HG03064 (cell line): ENCODE data around the gene CDC42BPB.

Experiments used
- ATAC-seq: cut with Tn5 transposase; IDR thresholded peaks from one replicate; pipeline ENCODE4 v1.9.1; 2021; ENCODE audit warnings: low read depth; ENCODE audit not compliant: unreplicated experiment

Gene CDC42BPB

DNA sequence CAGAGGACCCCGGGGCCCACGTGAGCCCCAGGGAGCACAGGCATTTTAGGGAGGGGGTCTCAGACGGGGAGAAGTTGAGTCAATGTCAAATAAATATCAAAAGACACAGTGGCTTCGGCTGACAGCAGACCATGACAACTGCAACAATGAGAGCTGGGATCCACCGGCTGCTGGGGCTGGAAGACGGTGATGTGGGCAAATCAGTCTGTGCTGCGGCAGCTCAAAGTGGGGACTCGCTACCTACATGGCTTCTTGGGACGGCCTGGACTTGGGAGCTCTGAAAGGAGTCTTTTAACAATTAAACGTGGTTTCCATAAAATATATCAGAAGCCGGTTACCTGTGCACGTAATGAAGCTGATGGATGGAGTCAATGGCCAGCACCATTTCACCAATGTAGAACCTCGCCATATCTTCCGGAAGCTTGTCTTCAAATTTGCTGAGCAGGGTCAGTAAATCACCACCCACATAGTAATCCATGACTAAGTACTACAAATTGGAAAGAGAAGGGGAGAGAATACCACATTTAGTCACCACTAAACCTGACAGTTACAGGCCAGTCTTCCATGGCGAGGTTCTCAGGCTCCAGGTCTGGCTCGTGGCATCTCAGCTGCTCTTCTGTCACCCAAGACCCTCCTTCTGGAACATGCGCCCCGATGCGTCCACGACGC is 58.0 kb downstream of the CDC42BPB start:
- no peak for ATAC-seq

DNA sequence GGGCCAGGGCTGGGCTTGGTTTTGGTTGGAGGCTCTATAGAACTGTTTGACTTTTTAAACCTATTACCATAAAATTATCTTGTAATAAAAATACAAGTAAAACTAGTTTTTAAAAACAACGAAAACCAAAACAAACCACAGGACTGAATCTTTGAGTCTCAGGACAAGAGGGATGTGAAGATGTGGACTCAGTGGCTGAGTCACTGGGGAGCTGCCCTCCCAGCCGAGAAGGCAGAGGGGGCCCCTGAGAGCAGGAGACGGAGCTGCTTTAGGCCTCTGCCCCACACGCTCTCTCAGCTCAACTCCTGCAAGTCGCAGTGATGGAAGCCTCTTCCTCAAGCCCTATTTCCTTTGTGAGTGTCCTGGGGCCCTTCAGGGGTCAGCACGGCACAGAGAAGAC is 59.0 kb downstream of the CDC42BPB start:
- ATAC-seq, result no peak

DNA sequence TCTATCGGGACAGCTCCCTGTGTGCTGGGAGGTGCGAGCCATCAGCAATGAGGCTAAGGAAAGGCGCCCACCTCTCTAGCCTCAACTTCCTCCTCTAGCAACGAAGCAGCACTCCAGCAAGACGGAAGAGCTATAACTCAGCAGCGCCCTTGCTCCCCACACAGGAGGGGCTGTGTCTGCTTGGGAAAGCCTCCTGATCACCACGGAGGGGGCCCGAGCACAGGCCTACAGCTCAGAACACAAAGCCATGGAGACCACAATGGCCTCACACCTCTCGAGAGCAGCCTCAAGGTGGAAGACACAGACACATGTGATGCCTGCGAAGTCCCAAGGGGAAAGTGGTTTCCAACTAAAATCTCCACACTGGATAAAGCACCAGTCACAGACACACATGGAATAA is 60.4 kb downstream of the CDC42BPB start:
- ATAC-seq, result no peak

DNA sequence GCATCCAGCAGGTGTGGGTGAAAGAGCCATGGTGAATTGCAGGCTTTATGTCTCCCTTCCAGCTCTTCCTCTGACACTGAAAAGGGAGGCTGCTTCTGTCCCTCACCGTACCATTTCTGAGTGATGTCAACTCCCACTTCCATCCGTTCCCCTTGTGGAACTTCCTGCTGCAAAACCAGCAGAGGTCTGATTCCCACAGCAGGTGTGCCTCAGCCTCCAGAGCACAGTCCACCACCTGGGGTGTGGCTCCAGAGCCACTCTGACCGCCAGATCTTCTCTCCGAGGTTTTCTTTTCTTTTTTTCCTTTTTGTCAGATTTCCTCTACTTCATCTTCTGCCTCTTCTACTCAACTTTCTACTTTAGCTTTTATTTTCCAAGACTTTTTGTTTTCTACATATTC is 62.7 kb downstream of the CDC42BPB start:
- no peak for ATAC-seq

DNA sequence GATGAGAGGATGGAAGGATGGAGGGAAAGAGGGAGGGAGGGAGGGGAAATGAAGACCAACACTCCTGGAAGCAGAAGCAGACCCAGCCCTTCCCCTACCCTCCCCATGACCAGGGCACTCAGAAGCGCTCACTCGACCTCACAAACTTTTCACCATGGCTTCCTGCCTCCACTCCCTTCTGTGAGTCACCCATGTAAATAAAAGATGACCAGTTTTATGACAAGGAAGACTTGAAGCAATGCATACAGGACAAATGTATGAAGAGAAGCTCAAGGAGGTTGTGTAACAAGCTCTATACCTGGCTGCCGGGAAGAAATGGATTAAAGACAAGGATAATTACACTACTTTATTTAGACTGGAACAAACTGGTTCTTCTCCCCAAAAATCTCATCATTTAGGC is 63.8 kb downstream of the CDC42BPB start:
- no peak for ATAC-seq

DNA sequence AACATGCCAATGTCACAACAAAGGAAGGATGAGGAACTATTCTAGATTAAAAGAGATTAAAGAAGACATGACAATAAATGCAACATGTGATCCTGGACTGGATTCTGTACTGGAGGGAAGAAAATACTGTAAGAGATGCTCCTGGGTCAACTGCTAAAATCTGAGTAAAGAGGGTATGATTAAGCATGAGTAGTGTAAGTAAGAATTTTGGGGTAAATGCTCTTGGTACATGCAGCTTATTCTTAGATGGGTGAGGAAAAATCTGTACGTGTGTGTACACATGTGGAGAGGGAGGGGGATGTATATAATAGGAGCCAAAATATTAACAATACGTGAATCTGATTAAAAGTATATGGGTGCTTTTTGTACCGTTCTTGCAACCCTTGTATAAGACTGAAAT is 66.0 kb downstream of the CDC42BPB start:
- no peak for ATAC-seq

DNA sequence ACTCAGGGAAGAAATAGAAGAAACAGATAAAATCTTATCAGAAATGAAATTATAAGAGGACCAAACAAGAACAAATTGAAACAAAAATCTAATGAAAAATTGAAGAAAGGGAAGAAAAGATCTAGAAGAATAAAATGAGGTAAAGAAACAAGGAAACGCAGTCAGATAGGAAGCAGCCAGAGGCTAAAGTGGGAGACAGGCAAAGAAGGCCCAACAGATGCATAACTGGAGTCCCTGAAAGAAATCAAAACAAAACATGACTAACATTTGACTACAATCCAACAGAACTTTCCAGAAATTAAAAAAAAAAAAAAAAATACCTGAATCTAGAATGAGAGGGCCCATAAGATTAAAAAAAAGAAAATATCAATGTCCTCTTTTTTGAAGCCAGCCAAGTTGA is 69.3 kb downstream of the CDC42BPB start:
- no peak for ATAC-seq

DNA sequence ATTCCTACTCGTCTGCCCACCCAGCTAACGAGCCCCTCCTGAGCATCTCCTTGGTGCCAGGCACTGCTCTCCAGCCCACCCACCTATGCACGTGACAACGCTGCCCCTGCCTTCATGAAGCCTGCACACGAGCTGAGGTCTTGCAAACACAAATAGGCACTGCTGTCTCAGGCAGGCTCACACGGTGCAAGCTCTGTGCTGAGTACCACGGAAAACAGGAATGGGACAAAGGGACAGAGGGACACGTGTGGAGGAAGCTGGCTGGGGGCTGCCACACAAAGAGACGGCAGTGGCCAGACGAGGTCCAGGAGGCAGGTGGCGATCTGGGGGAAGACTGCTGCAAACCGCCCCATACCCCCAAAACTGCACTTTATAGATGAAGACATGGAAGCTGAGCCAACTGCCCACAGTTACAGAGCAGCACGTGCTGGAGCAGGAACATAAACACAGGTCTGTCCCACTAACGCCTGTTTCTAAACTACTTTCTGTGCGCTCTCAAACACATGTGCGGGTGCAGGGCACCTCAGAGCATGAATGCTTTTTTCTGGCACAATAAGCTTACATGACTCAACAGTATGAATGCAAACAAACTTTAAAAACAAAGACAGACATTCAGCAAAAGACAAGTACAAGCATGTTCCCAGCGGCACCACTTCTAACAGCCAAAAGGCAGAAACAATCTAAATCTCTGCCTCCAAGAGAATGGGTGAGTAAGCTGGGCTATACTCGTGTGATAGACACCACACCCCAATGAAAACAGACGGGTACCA is 70.4 kb downstream of the CDC42BPB start:
- no peak for ATAC-seq

DNA sequence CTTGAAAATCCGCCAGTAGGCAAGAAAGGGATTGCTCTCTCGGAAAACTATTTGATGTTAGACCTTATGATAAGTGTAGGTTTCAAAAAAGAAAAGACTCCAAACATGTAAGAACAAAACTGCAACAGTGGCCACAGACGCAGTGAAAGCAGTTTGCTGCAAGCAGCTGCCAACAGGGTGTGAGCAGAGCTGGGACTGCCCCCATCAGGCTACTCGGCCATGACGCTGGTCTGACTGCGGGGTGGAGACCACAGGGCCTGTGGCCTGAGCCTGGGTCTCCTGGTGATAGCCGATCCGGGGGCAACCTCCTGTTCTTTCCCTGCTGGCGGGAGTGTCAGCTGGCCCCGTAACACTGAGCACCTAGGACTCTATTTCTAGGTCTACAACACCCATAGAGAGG is 71.7 kb downstream of the CDC42BPB start:
- peak; percentile 75 for ATAC-seq

DNA sequence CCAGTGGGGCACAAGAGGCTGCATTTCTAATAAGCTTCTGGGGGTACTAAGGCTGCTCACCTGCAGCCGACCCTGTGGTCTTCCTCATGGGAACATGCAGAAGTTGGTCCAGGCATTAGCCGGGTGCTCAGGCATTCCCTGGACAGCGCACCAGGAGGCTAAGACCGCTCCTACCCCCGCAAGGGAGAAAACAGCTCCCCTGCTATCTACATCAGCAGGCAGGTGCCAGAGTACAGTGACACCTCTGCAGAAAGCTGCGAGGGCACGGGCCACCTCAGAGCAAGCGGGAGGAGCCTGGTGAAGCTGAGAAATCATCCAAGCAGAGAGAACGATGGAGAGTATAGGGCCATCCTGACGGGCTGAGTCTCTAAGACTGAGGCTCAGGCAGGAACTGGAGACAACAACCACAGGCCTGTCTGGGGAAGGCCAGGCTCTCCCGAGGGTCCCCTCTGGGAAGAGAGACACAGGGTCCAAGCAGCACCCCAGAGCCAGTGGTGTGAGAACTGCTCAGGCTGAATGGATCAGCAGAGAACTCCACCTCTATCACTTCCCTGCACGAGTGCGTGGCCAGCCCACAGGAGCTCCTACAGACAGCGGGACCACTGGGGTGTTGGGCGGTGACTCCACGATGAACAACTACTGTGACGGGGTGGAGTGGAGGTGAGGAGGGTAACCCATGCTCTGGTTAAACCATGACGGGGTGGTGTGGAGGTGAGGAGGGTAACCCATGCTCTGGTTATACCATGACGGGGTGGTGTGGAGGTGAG is 72.8 kb downstream of the CDC42BPB start:
- ATAC-seq, result no peak

DNA sequence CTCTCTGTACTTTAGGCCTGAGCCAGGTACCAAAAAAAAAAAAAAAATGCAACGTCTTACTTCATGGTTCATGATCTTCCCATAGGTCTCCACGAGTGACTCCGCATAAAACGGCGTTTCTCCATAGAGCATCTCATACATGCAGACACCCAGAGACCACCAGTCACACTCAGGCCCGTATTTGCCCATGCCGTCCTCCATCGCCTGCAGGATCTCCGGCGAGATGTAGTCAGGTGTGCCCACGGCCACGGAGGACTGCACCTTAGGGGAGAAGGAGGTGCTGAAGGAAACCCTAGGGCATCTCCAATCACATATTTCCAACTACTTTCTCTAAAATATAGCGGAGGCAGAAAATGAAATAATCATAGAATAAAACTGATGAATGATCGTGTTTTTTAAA is 73.9 kb downstream of the CDC42BPB start:
- no peak for ATAC-seq

DNA sequence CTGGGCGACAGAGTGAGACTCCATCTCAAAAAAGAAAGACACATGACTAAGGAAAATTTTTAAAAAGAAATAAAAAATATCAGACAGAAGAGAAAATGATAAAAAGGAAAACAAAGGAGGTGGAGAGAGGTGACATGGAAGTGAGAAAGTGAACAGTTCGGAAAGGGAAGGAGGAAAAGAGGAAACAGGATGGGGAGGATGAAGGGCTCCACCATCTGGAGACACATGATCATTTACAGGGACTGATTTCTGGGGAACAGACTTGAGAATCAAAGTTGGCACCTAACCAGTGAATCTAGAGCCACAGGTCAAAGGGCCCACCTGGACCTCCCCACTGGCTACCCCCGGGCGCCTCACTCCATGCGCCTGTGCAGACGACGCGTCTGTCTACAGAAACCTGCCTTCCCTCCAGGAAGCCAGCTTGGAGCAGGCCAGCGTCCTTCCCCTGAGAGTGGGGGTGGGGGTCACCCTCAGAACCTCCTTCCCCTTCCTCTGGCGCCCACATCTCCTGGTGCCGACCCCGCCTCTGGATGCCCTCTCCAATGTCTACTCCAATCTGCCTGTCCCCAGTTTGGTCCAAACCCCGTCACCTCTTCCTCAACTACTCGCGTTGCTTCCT is 74.4 kb downstream of the CDC42BPB start:
- no peak for ATAC-seq

DNA sequence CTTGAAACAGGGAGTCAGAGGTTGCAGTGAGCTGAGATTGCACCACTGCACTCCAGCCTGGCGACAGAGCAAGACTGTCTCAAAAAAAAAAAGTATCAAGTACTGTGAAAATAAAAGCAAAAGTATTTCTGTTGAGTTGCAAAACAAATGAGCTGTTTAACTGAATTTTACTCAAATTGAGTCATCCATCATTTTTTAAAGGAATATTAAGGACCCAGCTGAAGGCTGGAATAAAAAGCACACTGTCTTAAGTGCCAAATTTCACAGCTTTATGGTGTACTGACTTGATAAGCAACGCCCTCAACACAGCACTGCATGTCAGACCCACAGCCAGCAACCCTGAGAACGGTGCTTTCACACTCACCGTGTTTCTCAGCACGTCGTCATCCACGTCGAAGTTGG is 76.9 kb downstream of the CDC42BPB start:
- no peak for ATAC-seq

DNA sequence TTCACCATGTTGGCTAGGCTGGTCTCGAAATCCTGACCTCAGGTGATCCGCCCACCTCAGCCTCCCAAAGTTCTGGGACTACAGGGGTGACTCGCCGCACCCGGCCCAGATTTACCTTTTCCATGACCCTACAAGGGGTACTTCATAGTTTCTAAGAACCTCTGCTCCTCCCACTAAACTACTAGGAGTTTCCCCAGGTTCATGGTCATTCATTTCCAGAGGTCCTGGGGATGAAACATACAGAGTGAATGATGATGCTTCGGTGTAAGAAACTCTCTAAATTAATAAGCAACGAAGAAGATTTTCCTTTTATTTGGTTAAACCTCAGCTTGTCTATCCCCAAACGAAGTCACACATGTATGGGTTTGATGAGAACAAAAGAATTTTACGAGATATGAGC is 77.9 kb downstream of the CDC42BPB start:
- ATAC-seq, result no peak

DNA sequence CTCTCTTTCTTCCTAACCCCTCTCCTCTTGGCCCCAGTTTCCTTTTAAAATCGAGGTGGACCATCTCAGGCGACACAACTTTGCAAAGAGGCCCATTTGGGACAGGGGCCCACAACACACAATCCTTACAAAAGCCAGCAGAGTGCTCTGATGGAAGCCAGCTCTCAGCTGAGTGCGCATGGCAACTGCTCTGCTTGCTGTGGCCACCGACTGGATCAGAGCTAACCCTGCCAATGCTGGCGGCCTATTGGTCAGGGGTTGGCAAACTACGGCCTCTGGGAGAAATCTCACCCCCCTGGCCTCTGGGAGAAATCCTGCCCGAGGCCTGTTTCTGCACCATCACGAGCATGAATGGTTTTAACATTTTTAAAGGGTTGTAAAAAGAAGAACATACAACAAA is 79.9 kb downstream of the CDC42BPB start:
- ATAC-seq, result no peak

DNA sequence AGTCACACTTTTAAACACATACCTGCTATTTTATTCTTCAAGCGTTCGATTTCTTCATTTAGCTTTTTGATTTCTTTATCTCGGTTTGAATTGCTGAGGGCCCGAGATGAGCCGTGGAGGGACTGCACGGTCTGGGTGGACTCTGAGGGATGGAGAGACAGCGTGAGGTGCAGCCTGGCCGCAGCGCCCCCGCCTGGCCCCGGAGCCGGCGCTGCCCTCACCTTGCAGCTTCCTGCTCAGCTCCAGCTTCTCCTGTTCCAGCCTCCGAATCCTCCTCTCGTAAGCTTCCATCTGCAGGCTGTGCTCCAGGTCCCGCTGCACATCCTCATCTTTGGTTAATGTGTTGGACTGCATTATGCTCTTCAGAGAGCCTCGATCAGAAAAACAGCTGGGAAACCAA is 81.7 kb downstream of the CDC42BPB start:
- ATAC-seq, result no peak

DNA sequence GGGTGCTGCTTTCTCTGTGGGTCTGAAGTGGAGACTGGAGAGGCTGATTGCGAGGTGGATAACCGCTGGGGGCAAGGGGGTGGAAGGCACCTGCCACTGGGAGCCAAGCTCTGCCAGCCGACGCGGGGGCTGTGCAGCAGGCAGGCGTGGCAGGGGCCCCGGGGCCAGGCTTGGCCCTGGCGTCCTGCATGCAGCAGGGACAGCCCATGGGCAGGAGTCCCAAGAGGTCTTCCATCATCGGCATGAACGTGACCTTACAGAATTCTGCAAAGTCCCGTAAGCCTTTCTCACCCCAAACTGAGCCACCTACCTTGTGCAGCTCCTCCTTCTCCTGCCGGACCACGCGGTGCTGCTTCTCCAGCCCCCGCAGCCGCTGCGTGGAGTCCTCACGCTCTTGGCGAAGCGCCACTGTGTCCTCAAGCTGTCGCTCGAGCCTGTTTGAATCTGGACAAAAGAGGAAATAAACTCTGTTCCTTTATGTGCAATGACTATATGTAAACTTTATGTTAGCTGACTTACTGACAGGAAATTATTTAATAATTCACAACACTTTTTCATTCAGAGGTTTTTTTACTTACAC is 83.6 kb downstream of the CDC42BPB start:
- ATAC-seq, result no peak

DNA sequence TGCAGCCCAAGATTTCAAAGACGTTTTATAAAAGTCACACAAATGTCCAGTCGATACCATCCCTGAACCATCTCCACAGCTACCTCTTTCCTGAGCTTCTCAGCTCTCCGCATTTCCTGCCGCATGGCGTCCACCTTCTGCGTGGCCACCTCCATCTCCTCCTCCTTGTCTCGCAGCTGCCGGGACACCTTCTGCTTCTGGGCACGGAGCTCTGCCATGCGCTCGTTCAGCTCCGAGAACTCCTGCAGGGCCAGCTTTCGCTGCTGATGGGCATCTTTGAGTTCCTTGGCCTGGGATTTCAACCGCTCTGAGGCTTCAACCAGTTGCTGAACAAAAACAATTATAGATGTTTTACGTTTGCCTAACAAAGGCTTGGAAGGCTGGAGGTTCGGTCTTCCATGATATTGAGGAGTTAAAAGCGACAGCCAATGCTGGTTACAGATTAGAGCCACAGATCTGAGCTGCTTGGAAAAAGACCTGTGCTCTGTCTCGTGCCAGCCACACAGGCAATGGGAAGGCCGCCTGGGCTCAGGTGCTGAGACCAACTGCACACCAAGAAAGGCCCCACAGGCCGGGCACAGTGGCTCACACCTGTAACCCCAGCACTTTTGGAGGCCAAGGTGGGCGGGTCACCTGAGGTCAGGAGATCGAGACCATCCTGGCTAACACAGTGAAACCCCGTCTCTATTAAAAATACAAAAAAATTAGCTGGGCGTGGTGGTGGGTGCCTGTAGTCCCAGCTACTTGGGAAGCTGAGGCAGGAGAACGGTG is 85.3 kb downstream of the CDC42BPB start:
- no peak for ATAC-seq

DNA sequence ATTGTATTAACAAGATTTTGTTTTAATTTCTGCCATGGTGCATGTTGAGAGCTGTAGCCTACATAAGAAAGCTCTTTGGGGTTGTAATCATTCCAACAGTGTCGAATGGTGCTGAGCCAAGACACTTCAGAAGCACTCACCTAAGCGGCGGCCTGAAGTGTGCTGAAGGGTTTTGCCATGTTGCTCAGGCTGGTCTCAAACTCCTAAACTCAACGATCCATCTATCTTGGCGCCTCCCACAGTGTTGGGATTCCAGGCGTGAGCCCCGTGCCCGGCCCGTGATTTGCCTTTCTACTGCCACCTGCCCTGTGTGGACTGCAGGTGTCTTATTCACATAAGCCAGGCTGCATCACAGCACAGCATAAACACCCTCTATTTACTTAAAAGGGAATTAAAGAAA is 86.0 kb downstream of the CDC42BPB start:
- no peak for ATAC-seq

DNA sequence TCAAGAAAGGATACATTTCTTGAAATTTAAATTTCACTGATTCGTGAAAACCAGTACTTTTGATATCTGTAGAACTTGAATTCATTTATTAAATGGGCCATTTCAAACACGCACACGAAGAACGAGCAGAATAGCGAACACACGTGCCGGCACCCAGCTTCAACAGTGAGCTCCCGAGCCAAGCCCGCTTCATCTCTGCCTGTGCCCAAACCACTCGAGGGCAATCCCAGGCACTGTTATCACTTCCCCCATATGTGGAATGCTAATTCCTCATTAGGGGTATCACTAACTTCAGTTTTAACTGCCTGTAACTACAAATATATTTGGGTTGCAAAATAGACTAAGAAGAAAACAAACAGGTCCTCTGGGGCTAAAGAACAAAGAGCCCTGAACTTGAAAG is 86.9 kb downstream of the CDC42BPB start:
- ATAC-seq, result no peak
